ENCODE data around the gene TTC23. TPM values are rescaled to one million over a fixed set of nuclear protein-coding genes. Genes with fewer than 3 reads are reported as not detected.

Gene TTC23
- total and polyA plus RNA-seq, 5 donors from 2014 or later: 0.56 to 0.67 (median 0.60) TPM; not detected in 2

GRCh38 chr15:99167640-99168039, 81.7 kb downstream of the TTC23 start:
- Histone ChIP-seq H3K4me1 (ENCODE audit: control insufficient read depth, insufficient read depth, low read length, poor library complexity, severe bottlenecking) (no peaks in the 10 kb centered on the region), H3K27me3 (ENCODE audit: control insufficient read depth, insufficient read depth, low read length) (no peaks in the 10 kb centered on the region), H3K36me3 (ENCODE audit: control insufficient read depth, insufficient read depth, low read length) (no peaks in the 10 kb centered on the region), H3K9me3 (ENCODE audit: control insufficient read depth in 2 of 2, low read length in 2 of 2) (no peaks in the 10 kb centered on the region), H3K27ac (ENCODE audit: insufficient read depth, low read length, poor library complexity, severe bottlenecking) (no peak overlapping the region), H3K4me3 (ENCODE audit: low read depth, low read length) (no peak overlapping the region)
- no peak overlapping the region for H3K27ac Mint-ChIP-seq
- H3K9me3 Mint-ChIP-seq: peaks cover 0 to 1% (median 0%) of the 10 kb centered on the region in 7 donors
- ATAC-seq (ENCODE audit: low read depth in 2 of 2) (no peak), DNase-seq (no peak)
- H3K36me3 Mint-ChIP-seq: no peaks in the 10 kb centered on the region
- no peak overlapping the region for H3K4me3 Mint-ChIP-seq
- no peaks in the 10 kb centered on the region for H3K27me3 Mint-ChIP-seq
- H3K4me1 Mint-ChIP-seq: peaks cover 0 to 11% (median 5%) of the 10 kb centered on the region in 4 donors

GRCh38 chr15:99167201-99167600, 82.2 kb downstream of the TTC23 start:
- peaks cover 0 to 1% (median 0%) of the 10 kb centered on the region in 7 donors for H3K9me3 Mint-ChIP-seq
- ATAC-seq (ENCODE audit: low read depth in 2 of 2) (no peak), DNase-seq (no peak)
- H3K36me3 ChIP-seq (ENCODE audit: control insufficient read depth, insufficient read depth, low read length): no peaks in the 10 kb centered on the region
- H3K27me3 ChIP-seq (ENCODE audit: control insufficient read depth, insufficient read depth, low read length): no peaks in the 10 kb centered on the region
- no peaks in the 10 kb centered on the region for H3K4me1 ChIP-seq (ENCODE audit: control insufficient read depth, insufficient read depth, low read length, poor library complexity, severe bottlenecking)
- H3K36me3 Mint-ChIP-seq: no peaks in the 10 kb centered on the region
- H3K27ac ChIP-seq (ENCODE audit: insufficient read depth, low read length, poor library complexity, severe bottlenecking): no peak overlapping the region
- no peak overlapping the region for H3K27ac Mint-ChIP-seq
- no peaks in the 10 kb centered on the region for H3K9me3 ChIP-seq (ENCODE audit: control insufficient read depth in 2 of 2, low read length in 2 of 2)
- no peaks in the 10 kb centered on the region for H3K27me3 Mint-ChIP-seq
- H3K4me3 Mint-ChIP-seq: no peak overlapping the region
- peaks cover 0 to 11% (median 5%) of the 10 kb centered on the region in 4 donors for H3K4me1 Mint-ChIP-seq
- no peak overlapping the region for H3K4me3 ChIP-seq (ENCODE audit: low read depth, low read length)

GRCh38 chr15:99165956-99166689, 83.3 kb downstream of the TTC23 start:
- Histone ChIP-seq H3K27me3 (ENCODE audit: control insufficient read depth, insufficient read depth, low read length) (no peaks in the 10 kb centered on the region), H3K9me3 (ENCODE audit: control insufficient read depth in 2 of 2, low read length in 2 of 2) (no peaks in the 10 kb centered on the region), H3K4me3 (ENCODE audit: low read depth, low read length) (no peak overlapping the region), H3K4me1 (ENCODE audit: control insufficient read depth, insufficient read depth, low read length, poor library complexity, severe bottlenecking) (no peaks in the 10 kb centered on the region), H3K27ac (ENCODE audit: insufficient read depth, low read length, poor library complexity, severe bottlenecking) (no peak overlapping the region), H3K36me3 (ENCODE audit: control insufficient read depth, insufficient read depth, low read length) (no peaks in the 10 kb centered on the region)
- ATAC-seq (ENCODE audit: low read depth in 2 of 2): no peak
- no peak overlapping the region for H3K27ac Mint-ChIP-seq
- H3K9me3 Mint-ChIP-seq: peaks cover 0 to 1% (median 0%) of the 10 kb centered on the region in 7 donors
- H3K4me1 Mint-ChIP-seq: peaks cover 0 to 11% (median 5%) of the 10 kb centered on the region in 4 donors
- H3K4me3 Mint-ChIP-seq: no peak overlapping the region
- no peaks in the 10 kb centered on the region for H3K27me3 Mint-ChIP-seq
- no peak for DNase-seq
- H3K36me3 Mint-ChIP-seq: no peaks in the 10 kb centered on the region

GRCh38 chr15:99165020-99165790, 84.2 kb downstream of the TTC23 start:
- ATAC-seq (ENCODE audit: low read depth in 2 of 2) (no peak), DNase-seq (no peak)
- no peak overlapping the region for H3K4me3 Mint-ChIP-seq
- peaks cover 0 to 11% (median 5%) of the 10 kb centered on the region in 4 donors for H3K4me1 Mint-ChIP-seq
- Histone ChIP-seq H3K4me3 (ENCODE audit: low read depth, low read length) (no peak overlapping the region), H3K36me3 (ENCODE audit: control insufficient read depth, insufficient read depth, low read length) (no peaks in the 10 kb centered on the region), H3K27me3 (ENCODE audit: control insufficient read depth, insufficient read depth, low read length) (no peaks in the 10 kb centered on the region), H3K27ac (ENCODE audit: insufficient read depth, low read length, poor library complexity, severe bottlenecking) (no peak overlapping the region), H3K9me3 (ENCODE audit: control insufficient read depth in 2 of 2, low read length in 2 of 2) (no peaks in the 10 kb centered on the region), H3K4me1 (ENCODE audit: control insufficient read depth, insufficient read depth, low read length, poor library complexity, severe bottlenecking) (no peaks in the 10 kb centered on the region)
- H3K36me3 Mint-ChIP-seq: no peaks in the 10 kb centered on the region
- H3K27me3 Mint-ChIP-seq: no peaks in the 10 kb centered on the region
- no peak overlapping the region for H3K27ac Mint-ChIP-seq
- H3K9me3 Mint-ChIP-seq: peaks cover 0 to 1% (median 0%) of the 10 kb centered on the region in 7 donors

- Histone ChIP-seq H3K27me3 (ENCODE audit: control insufficient read depth, insufficient read depth, low read length) (no peaks in the 10 kb centered on the region), H3K4me3 (ENCODE audit: low read depth, low read length) (no peak overlapping the region), H3K9me3 (ENCODE audit: control insufficient read depth in 2 of 2, low read length in 2 of 2) (no peaks in the 10 kb centered on the region), H3K4me1 (ENCODE audit: control insufficient read depth, insufficient read depth, low read length, poor library complexity, severe bottlenecking) (no peaks in the 10 kb centered on the region), H3K36me3 (ENCODE audit: control insufficient read depth, insufficient read depth, low read length) (no peaks in the 10 kb centered on the region), H3K27ac (ENCODE audit: insufficient read depth, low read length, poor library complexity, severe bottlenecking) (no peak overlapping the region)
- Mint-ChIP-seq H3K4me1 (peaks cover 0 to 11% (median 5%) of the 10 kb centered on the region in 4 donors), H3K27ac (no peak overlapping the region), H3K9me3 (peaks cover 0 to 2% (median 0%) of the 10 kb centered on the region in 7 donors), H3K27me3 (no peaks in the 10 kb centered on the region), H3K4me3 (no peak overlapping the region), H3K36me3 (peaks cover 4% of the 10 kb centered on the region)
- DNase-seq (no peak), ATAC-seq (ENCODE audit: low read depth in 2 of 2) (no peak)
These were observed 85.3 kb downstream of the TTC23 start for GRCh38 chr15:99164119-99164518.

GRCh38 chr15:99163271-99164062, 85.9 kb downstream of the TTC23 start:
- H3K36me3 ChIP-seq (ENCODE audit: control insufficient read depth, insufficient read depth, low read length): no peaks in the 10 kb centered on the region
- H3K27ac ChIP-seq (ENCODE audit: insufficient read depth, low read length, poor library complexity, severe bottlenecking): no peak overlapping the region
- Mint-ChIP-seq H3K4me3 (no peak overlapping the region), H3K9me3 (peaks cover 0 to 2% (median 0%) of the 10 kb centered on the region in 7 donors), H3K36me3 (peaks cover 5% of the 10 kb centered on the region), H3K27me3 (no peaks in the 10 kb centered on the region), H3K4me1 (peaks cover 0 to 11% (median 5%) of the 10 kb centered on the region in 4 donors), H3K27ac (peak overlapping the region in 1 of 3 donors; percentile 27)
- H3K9me3 ChIP-seq (ENCODE audit: control insufficient read depth in 2 of 2, low read length in 2 of 2): no peaks in the 10 kb centered on the region
- no peaks in the 10 kb centered on the region for H3K4me1 ChIP-seq (ENCODE audit: control insufficient read depth, insufficient read depth, low read length, poor library complexity, severe bottlenecking)
- ATAC-seq (ENCODE audit: low read depth in 2 of 2) (no peak), DNase-seq (no peak)
- no peaks in the 10 kb centered on the region for H3K27me3 ChIP-seq (ENCODE audit: control insufficient read depth, insufficient read depth, low read length)
- H3K4me3 ChIP-seq (ENCODE audit: low read depth, low read length): no peak overlapping the region

GRCh38 chr15:99158626-99159412, 90.6 kb downstream of the TTC23 start:
- peaks cover 5% of the 10 kb centered on the region for H3K36me3 Mint-ChIP-seq
- peaks cover 0 to 4% (median 0%) of the 10 kb centered on the region in 7 donors for H3K9me3 Mint-ChIP-seq
- H3K27ac ChIP-seq (ENCODE audit: insufficient read depth, low read length, poor library complexity, severe bottlenecking): no peak overlapping the region
- H3K27me3 Mint-ChIP-seq: peaks cover 4% of the 10 kb centered on the region
- H3K27me3 ChIP-seq (ENCODE audit: control insufficient read depth, insufficient read depth, low read length): no peaks in the 10 kb centered on the region
- no peaks in the 10 kb centered on the region for H3K9me3 ChIP-seq (ENCODE audit: control insufficient read depth in 2 of 2, low read length in 2 of 2)
- H3K4me3 Mint-ChIP-seq: no peak overlapping the region
- no peaks in the 10 kb centered on the region for H3K36me3 ChIP-seq (ENCODE audit: control insufficient read depth, insufficient read depth, low read length)
- H3K4me1 Mint-ChIP-seq: peaks cover 0 to 9% (median 4%) of the 10 kb centered on the region in 4 donors
- no peak overlapping the region for H3K4me3 ChIP-seq (ENCODE audit: low read depth, low read length)
- no peaks in the 10 kb centered on the region for H3K4me1 ChIP-seq (ENCODE audit: control insufficient read depth, insufficient read depth, low read length, poor library complexity, severe bottlenecking)
- DNase-seq (no peak), ATAC-seq (ENCODE audit: low read depth in 2 of 2) (no peak)
- H3K27ac Mint-ChIP-seq: no peak overlapping the region
